GM12873 (cell line): Measurements from ENCODE around the gene NPAS3.

Experiments
- TF ChIP-seq, protein P1 (sequence below): IDR thresholded peaks from 2 replicates; pipeline ENCODE4 v1.5.1; 2012; ENCODE audit warnings: low read depth, mild to moderate bottlenecking, moderate library complexity, low read length, control low read depth; ENCODE audit not compliant: insufficient read depth; ENCODE audit errors: missing control alignments

NPAS3 gene

DNA sequence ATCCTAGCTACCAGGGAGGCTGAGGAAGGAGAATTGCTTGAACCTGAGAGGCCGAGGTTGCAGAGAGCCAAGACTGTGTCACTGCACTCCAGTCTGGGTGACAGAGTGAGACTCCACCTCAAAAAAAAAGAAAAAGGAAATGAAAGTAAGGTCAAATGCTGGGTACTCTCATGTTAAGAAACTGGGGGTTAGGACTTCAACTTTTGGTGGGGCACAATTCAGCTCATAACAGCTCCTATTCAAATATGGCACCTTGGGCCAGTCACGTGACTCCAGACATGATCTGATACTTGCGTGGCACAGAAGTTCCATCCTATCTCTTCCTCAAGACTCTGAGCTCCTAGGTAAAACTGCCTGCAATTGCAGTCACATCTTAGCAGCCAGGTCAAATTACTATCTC lies 869.5 kb downstream of the NPAS3 start:
- TF ChIP-seq, protein P1, sequence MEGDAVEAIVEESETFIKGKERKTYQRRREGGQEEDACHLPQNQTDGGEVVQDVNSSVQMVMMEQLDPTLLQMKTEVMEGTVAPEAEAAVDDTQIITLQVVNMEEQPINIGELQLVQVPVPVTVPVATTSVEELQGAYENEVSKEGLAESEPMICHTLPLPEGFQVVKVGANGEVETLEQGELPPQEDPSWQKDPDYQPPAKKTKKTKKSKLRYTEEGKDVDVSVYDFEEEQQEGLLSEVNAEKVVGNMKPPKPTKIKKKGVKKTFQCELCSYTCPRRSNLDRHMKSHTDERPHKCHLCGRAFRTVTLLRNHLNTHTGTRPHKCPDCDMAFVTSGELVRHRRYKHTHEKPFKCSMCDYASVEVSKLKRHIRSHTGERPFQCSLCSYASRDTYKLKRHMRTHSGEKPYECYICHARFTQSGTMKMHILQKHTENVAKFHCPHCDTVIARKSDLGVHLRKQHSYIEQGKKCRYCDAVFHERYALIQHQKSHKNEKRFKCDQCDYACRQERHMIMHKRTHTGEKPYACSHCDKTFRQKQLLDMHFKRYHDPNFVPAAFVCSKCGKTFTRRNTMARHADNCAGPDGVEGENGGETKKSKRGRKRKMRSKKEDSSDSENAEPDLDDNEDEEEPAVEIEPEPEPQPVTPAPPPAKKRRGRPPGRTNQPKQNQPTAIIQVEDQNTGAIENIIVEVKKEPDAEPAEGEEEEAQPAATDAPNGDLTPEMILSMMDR, result no peak

DNA sequence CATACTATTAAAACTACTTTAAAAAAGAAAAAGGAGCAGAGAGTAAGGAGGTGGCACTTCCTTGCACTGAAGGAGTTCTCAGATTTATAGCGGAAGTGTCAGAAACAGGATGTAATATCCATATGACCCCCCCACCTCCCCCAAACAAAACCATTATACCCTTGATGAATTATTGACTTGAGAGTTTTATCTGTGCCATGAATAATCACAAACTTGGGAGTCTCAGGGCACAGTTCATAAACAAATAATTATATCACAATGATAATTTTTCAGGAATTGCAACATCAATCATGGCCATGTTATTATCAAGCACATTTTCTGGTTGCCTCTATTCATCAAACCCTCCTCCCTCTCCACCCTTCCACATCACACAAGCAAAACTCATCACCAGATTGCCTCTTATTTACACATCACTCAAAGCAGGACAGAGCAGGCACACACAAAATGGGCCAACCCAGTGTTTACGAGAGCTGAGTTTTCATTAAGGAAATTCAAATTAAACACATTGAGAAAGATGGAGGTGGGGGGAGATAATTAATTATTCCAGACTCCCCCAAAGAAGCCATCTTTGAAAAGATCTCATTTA lies 870.8 kb downstream of the NPAS3 start:
- TF ChIP-seq, protein P1, result no peak

DNA sequence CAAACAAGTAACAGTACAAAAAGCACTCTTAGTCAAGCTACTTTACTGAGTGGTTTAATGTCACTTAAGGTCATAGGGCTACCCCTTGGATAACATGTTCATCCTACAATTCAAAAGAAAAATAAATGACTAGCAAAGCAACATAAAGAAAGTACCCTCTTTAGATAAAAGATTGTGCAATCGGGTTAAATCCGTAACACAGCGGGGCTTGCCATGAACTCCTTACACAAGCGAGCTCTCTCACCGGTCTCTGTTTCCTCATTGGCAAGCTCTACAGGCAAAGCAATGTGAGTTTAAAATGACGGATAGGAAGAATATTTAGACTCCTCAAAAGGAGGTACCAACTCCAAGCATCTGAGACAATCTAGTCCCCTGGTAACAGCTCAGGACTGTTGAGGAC lies 871.6 kb downstream of the NPAS3 start:
- TF ChIP-seq, protein P1, result no peak

DNA sequence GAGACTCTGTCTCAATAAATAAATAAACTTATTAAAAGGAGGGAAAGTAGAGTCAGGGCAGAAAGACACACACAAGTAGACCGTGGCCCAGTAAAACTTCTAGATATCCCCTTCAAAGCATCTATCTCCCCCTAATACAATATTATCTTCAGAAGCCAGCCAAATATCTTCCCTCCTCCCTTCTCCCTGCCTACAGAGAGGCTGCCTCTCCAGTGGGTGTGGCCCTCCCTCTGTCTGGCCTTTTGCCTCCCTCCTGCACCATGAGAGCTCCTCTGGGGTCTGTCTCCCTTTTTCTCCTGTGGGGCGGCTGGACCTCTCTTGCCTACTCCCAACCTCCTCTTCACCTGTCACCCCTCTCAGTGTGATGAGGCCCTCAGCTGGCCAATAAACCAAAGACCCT lies 873.0 kb downstream of the NPAS3 start:
- TF ChIP-seq, protein P1, result no peak

DNA sequence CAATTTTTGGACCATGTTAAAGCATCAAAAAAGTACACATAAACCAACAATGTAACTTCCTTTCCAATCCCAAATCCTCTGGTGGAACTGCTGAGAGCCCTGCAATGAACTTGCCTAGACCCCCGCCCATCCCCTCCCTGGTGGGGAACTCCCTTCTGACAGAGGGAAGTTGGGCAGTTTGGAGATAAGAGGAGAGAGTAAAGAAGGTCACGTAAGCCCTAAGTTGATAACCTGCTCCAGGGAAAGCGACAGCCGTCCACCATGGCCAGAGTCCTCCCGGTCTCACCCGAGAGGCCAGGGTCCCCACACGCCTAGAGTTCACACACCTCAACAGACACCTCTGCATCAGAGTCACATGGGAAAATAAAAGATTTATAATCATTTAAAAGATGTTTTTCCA lies 873.5 kb downstream of the NPAS3 start:
- TF ChIP-seq, protein P1, result no peak

DNA sequence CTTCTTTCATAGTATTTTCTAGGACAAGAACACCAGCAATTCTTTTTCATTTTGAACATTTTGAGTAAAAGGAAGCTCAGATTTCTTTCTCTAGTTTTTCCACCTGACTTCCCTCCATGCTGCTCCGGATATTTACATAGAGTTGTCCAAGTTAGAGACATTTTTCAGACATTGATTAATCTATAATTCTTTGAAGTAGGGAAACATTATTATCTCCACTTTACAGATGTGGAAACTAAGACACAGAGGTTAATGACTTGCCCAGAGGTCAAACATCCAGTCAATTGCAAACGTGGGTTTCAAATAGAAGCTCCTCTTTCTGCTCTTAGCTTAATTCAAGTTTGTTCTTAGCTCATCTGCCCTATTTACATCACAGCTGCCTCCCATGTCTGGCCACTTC lies 873.9 kb downstream of the NPAS3 start:
- TF ChIP-seq, protein P1, result no peak

DNA sequence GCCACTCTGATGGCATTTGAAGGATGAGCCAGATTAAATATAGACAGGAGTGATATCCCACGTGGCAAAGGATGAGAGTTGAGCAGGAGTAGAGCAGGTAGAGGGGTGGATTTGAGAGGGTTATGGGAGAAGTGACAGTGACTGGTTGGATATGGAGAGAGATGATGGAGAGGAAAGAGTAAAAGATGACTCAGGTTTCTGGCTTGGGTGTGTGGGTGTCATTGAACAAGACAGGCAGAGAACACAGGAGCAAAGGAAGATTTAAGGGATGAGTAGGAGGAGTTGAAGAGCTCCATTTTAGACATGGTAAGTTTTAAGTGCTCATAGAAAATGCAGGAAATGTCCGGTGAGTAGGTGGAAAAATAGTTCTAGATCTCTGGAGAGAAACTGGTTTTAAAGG lies 875.3 kb downstream of the NPAS3 start:
- TF ChIP-seq, protein P1, result no peak
